Medulla oblongata (tissue), 1 donor: ENCODE measurements around the gene CDRT15L2.
"Not testable (repeated sequence)": the region's sequence is repeated elsewhere in the genome, so short reads cannot be mapped to it uniquely, and the experiment has no call there.

Source experiments
- DNase-seq: peaks from one replicate; pipeline ENCODE4 v3.0.0-alpha.2; 2015; ENCODE audit errors: extremely low spot score

The CDRT15L2 gene

DNA sequence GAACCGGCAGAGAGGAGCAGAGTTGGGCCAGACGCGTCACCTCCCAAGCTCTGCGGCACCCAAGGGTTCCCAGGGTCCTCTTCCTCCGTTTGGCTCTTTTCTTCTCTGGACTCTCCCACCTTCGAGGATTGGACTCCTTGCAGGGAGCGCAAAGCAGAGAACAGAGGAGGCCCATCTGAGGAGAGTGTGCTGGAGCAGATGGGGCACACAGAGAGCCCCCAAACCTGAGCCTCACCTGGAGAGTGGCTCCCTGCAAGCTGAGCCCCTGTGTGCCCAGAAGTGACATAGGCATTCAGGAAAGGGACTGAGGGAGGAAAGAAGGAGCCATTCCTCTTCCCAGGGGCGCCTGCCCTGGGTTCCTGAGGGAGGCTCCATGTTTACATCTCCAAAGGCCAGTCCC is 6.3 kb upstream of the CDRT15L2 start:
- DNase-seq = not testable (repeated sequence)

DNA sequence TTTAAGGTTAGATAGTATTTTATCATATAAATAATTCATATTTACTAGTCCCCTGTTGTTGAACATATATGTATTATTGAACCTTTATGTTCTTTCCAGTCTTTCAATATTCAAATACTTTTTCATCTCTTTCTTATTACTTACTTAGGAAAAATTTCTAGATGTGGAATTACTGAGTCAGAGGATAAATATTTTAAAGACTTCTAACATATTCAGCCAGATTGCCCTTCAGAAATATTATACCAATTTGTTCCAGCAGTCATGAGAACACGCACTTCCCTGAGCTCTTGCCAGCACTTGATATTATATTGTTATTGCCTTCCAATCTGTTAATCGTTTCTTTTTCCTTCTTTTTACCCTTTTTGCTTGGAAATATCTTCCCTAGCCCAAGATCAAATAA is 4.5 kb upstream of the CDRT15L2 start:
- DNase-seq = not testable (repeated sequence)

- DNase-seq = not testable (repeated sequence)
These were observed 4.5 kb downstream of the CDRT15L2 start for GRCh38 chr17:20583891-20584577.

GRCh38 chr17:20588744-20589453 is 9.4 kb downstream of the CDRT15L2 start:
- not testable (repeated sequence) for DNase-seq

- not testable (repeated sequence) for DNase-seq
These were observed 9.9 kb downstream of the CDRT15L2 start for GRCh38 chr17:20589454-20589810.

- not testable (repeated sequence) for DNase-seq
These were observed 11.5 kb downstream of the CDRT15L2 start for GRCh38 chr17:20591040-20591439.

DNA sequence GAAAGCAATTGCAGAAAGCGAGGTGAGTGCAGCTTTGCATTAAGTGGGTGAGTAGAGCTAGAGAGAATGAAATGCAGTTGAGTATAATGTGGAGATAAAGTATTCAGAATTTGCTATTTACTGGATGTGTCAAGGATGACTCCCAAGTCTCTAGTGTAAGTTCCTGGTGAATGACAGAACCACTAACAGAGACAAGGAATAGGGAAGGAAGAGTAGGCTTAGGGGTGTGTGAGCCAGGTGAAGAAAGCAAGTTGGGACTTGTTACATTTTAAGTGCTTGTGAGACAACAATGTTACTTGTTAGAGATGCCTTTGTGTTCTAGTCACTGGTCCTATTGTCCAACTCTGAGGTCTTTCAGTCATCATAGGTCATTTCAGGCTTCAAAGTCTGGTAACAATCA is 26.0 kb downstream of the CDRT15L2 start:
- not testable (repeated sequence) for DNase-seq

GRCh38 chr17:20609490-20609889 is 30.0 kb downstream of the CDRT15L2 start:
- not testable (repeated sequence) for DNase-seq

GRCh38 chr17:20611309-20611708 is 31.8 kb downstream of the CDRT15L2 start:
- no peak for DNase-seq

GRCh38 chr17:20612635-20613034 is 33.1 kb downstream of the CDRT15L2 start:
- DNase-seq = no peak

- DNase-seq = no peak
These were observed 33.7 kb downstream of the CDRT15L2 start for GRCh38 chr17:20613248-20613647.

- DNase-seq = no peak
These were observed 34.4 kb downstream of the CDRT15L2 start for GRCh38 chr17:20613905-20614304.

DNA sequence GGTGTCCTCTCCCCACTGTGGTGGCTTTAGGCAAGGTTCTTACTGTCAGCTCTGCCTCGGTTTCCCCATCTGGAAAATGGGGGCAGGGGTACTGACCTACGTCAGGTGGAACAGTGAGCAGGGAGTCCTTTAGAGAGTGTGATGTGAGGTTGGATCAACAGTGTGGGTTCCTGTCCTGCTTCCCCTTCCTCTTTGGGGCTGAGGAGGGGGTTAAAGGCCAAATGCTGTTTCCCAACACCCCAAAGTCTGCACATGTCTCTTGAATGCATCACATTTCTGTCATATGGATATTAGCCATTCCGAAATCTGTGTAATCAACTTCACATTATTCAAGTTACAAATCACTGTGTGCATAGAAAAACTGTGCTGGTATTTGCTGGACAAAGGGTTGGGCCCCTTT is 35.9 kb downstream of the CDRT15L2 start:
- not testable (repeated sequence) for DNase-seq
